GM12878 (cell line): ENCODE measurements around the gene GHITM. TPM values are rescaled to one million over a fixed set of nuclear protein-coding genes. Genes with fewer than 3 reads are reported as not detected.

Source experiments
- ATAC-seq: fragments of 200-7000 bp; cut with Tn5 transposase; 3 replicates; pipeline ENCODE4 v1.9.1; 2020; ENCODE audit warnings: mild to moderate bottlenecking, moderate library complexity
- BruUV-seq: library from RNA; stranded (reverse); fragments of 400-500 nt; replicated peaks from 2 replicates; lab custom pipeline; 2021; lab: Mats Ljungman, UMichigan
- CTCF ChIA-PET: fragments of 300-600 bp; sonication (Branson Sonifier 250); formaldehyde crosslinking; extraction: SDS; loops from one replicate; lab custom pipeline; 2021; ENCODE audit warnings: inconsistent platforms; lab: Yijun Ruan, JAX
- POLR2A ChIA-PET: fragments of 350-600 bp; formaldehyde crosslinking; extraction: SDS; loops from one replicate; lab custom pipeline; 2021; ENCODE audit warnings: inconsistent platforms; lab: Charles Lee
- RAD21 ChIA-PET: fragments of 300-600 bp; sonication (Branson Sonifier 250); formaldehyde crosslinking; loops from one replicate; lab custom pipeline; 2023; ENCODE audit warnings: antibody characterized with exemption; ENCODE audit not compliant: unreplicated experiment; lab: Charles Lee
- SMC1A ChIA-PET: fragments of 300-600 bp; sonication (Branson Sonifier 250); formaldehyde crosslinking; loops from one replicate; lab custom pipeline; 2023; ENCODE audit not compliant: unreplicated experiment, uncharacterized antibody; lab: Charles Lee
- DNase-seq: peaks from one replicate; pipeline ENCODE4 v3.0.0-alpha.2; 2011; ENCODE audit warnings: low read depth, low spot score
- FAIRE-seq: peaks from 3 replicates; lab custom pipeline; 2011; peaks lifted over from hg19 to GRCh38; lab: Jason Lieb, UNC
- H2AFZ ChIP-seq: 2 replicates; pipeline ENCODE4 v1.6.0; 2011; ENCODE audit warnings: low read depth, low read length, control low read depth; ENCODE audit not compliant: control insufficient read depth
- H3K27ac ChIP-seq: 2 replicates; pipeline ENCODE4 v1.5.1; 2011; ENCODE audit warnings: control low read depth; ENCODE audit not compliant: control insufficient read depth, insufficient read depth
- H3K27me3 ChIP-seq, 2 experiments: replicated peaks in 1 of 2; 2 replicates each; pipeline versions ENCODE4 v1.6.0 to v1.6.1; 2011; ENCODE audit warnings: low read length in 1 of 2; ENCODE audit not compliant: control insufficient read depth in 2 of 2, insufficient read depth in 2 of 2
- H3K36me3 ChIP-seq, 2 experiments: 2 replicates each; pipeline ENCODE4 v1.5.1; 2011; ENCODE audit warnings: low read length in 1 of 2; ENCODE audit not compliant: control insufficient read depth in 2 of 2, insufficient read depth in 2 of 2
- H3K4me1 ChIP-seq: 2 replicates; pipeline ENCODE4 v1.6.1; 2011; ENCODE audit warnings: mild to moderate bottlenecking, low read length, moderate library complexity, mixed read lengths; ENCODE audit not compliant: control insufficient read depth, insufficient read depth
- H3K4me2 ChIP-seq: 2 replicates; pipeline ENCODE4 v1.6.0; 2011; ENCODE audit warnings: control low read depth; ENCODE audit not compliant: control insufficient read depth, insufficient read depth
- H3K4me3 ChIP-seq: fragments of 200-600 bp; sonication (generic); 2 replicates; pipeline ENCODE4 v1.5.1; 2016
- H3K79me2 ChIP-seq: 2 replicates; pipeline ENCODE4 v1.6.0; 2011; ENCODE audit warnings: low read length; ENCODE audit not compliant: control insufficient read depth, insufficient read depth
- H3K9ac ChIP-seq: 2 replicates; pipeline ENCODE4 v1.8.0; 2011; ENCODE audit warnings: low read length, control low read depth, mixed read lengths; ENCODE audit not compliant: control insufficient read depth, insufficient read depth
- H3K9me3 ChIP-seq: replicated peaks from 3 replicates; pipeline ENCODE4 v1.5.1; 2011; ENCODE audit warnings: mild to moderate bottlenecking, low read length; ENCODE audit not compliant: control insufficient read depth, insufficient read depth
- H4K20me1 ChIP-seq: 2 replicates; pipeline ENCODE4 v1.6.0; 2011; ENCODE audit not compliant: control insufficient read depth, insufficient read depth
- BCLAF1 ChIP-seq: fragments of 450-650 bp; IDR thresholded peaks from 2 replicates; pipeline ENCODE4 v1.6.1; 2017; ENCODE audit warnings: antibody characterized with exemption, mild to moderate bottlenecking, moderate library complexity
- CEBPB ChIP-seq, 2 experiments: fragments of 150-350 bp in 1 of 2; IDR thresholded peaks; 2 replicates each; pipeline ENCODE4 v1.6.1; 2012 to 2014; ENCODE audit warnings: low read depth in 2 of 2, low read length in 2 of 2, borderline replicate concordance in 1 of 2, inconsistent platforms in 1 of 2
- HDAC6 ChIP-seq: fragments of 200-600 bp; sonication (generic); IDR thresholded peaks from one replicate; pipeline ENCODE4 v1.8.0; 2017; ENCODE audit warnings: antibody characterized with exemption; ENCODE audit not compliant: unreplicated experiment
- IRF3 ChIP-seq: fragments of 450-650 bp; IDR thresholded peaks from 2 replicates; pipeline ENCODE4 v1.6.1; 2014; ENCODE audit warnings: mild to moderate bottlenecking
- KAT2A ChIP-seq: conservative IDR thresholded peaks from 2 replicates; pipeline ENCODE4 v1.6.1; 2011; ENCODE audit warnings: low read depth, low read length; ENCODE audit not compliant: control insufficient read depth
- RCOR1 ChIP-seq: conservative IDR thresholded peaks from 2 replicates; pipeline ENCODE4 v1.6.1; 2012; ENCODE audit warnings: low read depth, low read length, improper control_type of control experiment
- RELA ChIP-seq: fragments of 450-650 bp; IDR thresholded peaks from 2 replicates; pipeline ENCODE4 v1.8.0; 2014; ENCODE audit warnings: borderline replicate concordance; ENCODE audit not compliant: partially characterized antibody
- TCF12 ChIP-seq: IDR thresholded peaks from 2 replicates; pipeline ENCODE4 v1.6.1; 2011; ENCODE audit warnings: low read depth, mild to moderate bottlenecking, low read length
- WGBS: methylation state at CpG from one replicate; pipeline ENCODE4 v1.1.6; 2016; ENCODE audit warnings: low lambda C conversion rate; ENCODE audit not compliant: insufficient replicate concordance, insufficient coverage; ENCODE audit errors: missing lambda C conversion rate; 5-methylcytosine and 5-hydroxymethylcytosine counted together
- in situ Hi-C: fragments of 300-500 bp; cut with MboI; formaldehyde crosslinking; loops from 9 replicates; pipeline ENCODE4 v1.14.3; 2018; ENCODE audit warnings: mixed read lengths
- intact Hi-C: fragments of 100-400 bp; cut with micrococcal nuclease; formaldehyde crosslinking; loops from one replicate; pipeline ENCODE4 v1.14.2; 2022; ENCODE audit not compliant: unreplicated experiment
- polyA plus RNA-seq, 11 experiments: library from polyadenylated mRNA; depleted of rRNA in 4 of 11; unstranded in 6 of 11; stranded (reverse) in 5 of 11; fragments of >200 nt; fragmentation: Nextera tagmentation in 4 of 11; fragmentation: Illumina TruSeq in 1 of 11; extraction: Ambion mirVana in 4 of 11; extraction: Trizol in 1 of 11; gene quantifications; 1 replicate in 1 of 11; 2 replicates in 10 of 11; pipeline versions ENCODE4 v1.2.1 to v1.2.3, GENCODE V29; 2011 to 2016; ENCODE audit warnings: inconsistent platforms in 2 of 11, missing spikeins in 2 of 11, low read depth in 1 of 11
- total RNA-seq, 4 experiments: library from RNA; depleted of rRNA in 3 of 4; stranded (reverse); fragments of >200 nt in 3 of 4; fragmentation: Illumina TruSeq in 1 of 4; extraction: Trizol in 1 of 4; gene quantifications; 2 replicates each; pipeline versions ENCODE4 v1.2.1 to v1.2.3, GENCODE V29; 2013 to 2021

Gene GHITM
- total and polyA plus RNA-seq, 10 of the 15 experiments (the other 5 are each of a cell fraction or from before 2014, with no cell fraction given): 120 to 501 (median 209) TPM

- H3K4me1 ChIP-seq: no peaks in the 10 kb centered on the region
Observed at GRCh38 chr10:84152769-84153168, 13.5 kb downstream of the GHITM start.

GRCh38 chr10:84155521-84155920, 16.2 kb downstream of the GHITM start:
- Histone ChIP-seq H4K20me1 (peaks cover 3% of the 10 kb centered on the region; the same call in 1 of the 2 replicates), H3K27ac (no peak overlapping the region), H3K4me2 (no peak overlapping the region), H3K27me3 (no peaks in the 10 kb centered on the region), H3K4me1 (peaks cover 7% of the 10 kb centered on the region), H2AFZ (no peak overlapping the region), H3K79me2 (peaks cover 7% of the 10 kb centered on the region), H3K36me3 (peaks cover 2 to 30% of the 10 kb centered on the region in 2 experiments), H3K9ac (no peak overlapping the region), H3K4me3 (no peak overlapping the region), H3K9me3 (no peaks in the 10 kb centered on the region)
- intact Hi-C loops: loop anchor here (10.0 kb wide), 1 partner anchor 379 kb away; no protein-coding TSS in a partner anchor
- ChIA-PET RAD21 (interaction anchor here (0.9 kb wide), 1 partner anchor 49 kb away, joined by 3 read pairs; no protein-coding TSS in a partner anchor), CTCF (interaction anchor here (0.7 to 25.5 kb wide), 4 partner anchors 9 to 112 kb away, joined by 4 to 788 read pairs (median 4); partner anchors contain the start of gene CDHR1), POLR2A (interaction anchor here (0.7 kb wide), 1 partner anchor 1172 kb away, joined by 5 read pairs; no protein-coding TSS in a partner anchor), SMC1A (interaction anchor here (1.0 to 4.5 kb wide), 2 partner anchors 7 to 50 kb away, joined by 4 to 21 read pairs; no protein-coding TSS in a partner anchor)
- in situ Hi-C loops: no loop called here
- WGBS: 89% methylated on average over 4 of the region's 4 CpGs
- BruUV-seq: no TSS peak
- ATAC-seq: no peak
- DNase-seq: no peak
- FAIRE-seq: no peak
- no peak for TF ChIP-seq RELA
- no peak for TF ChIP-seq CEBPB (IDR thresholded peaks at IDR 0.05; ENCODE audit: borderline replicate concordance in 1 of 2, low read depth in 2 of 2, low read length in 2 of 2)
- no peak for TF ChIP-seq BCLAF1
- TF ChIP-seq KAT2A: no peak

More at GRCh38 chr10:84152769-84153168, 13.5 kb downstream of the GHITM start:
- Histone ChIP-seq H4K20me1 (no peaks in the 10 kb centered on the region), H3K4me3 (no peak overlapping the region), H3K9me3 (no peaks in the 10 kb centered on the region), H3K27ac (no peak overlapping the region), H3K27me3 (no peaks in the 10 kb centered on the region), H3K36me3 (peaks cover 5 to 42% of the 10 kb centered on the region in 2 experiments), H3K9ac (no peak overlapping the region), H3K79me2 (no peaks in the 10 kb centered on the region; the same call in 1 of the 2 replicates), H2AFZ (no peak overlapping the region)
- CTCF ChIA-PET: interaction anchor here (1.9 to 25.5 kb wide), 2 partner anchors 12 to 51 kb away, joined by 4 to 788 read pairs; partner anchors contain the start of gene CDHR1
- SMC1A ChIA-PET: interaction anchor here (1.1 to 1.9 kb wide), 2 partner anchors 53 to 55 kb away, joined by 3 to 5 read pairs; no protein-coding TSS in a partner anchor
- FAIRE-seq: no peak
- BruUV-seq: no TSS peak
- POLR2A ChIA-PET: no interaction called here
- ATAC-seq: no peak
- in situ Hi-C loops: no loop called here
- DNase-seq: no peak
- no peak for TF ChIP-seq HDAC6
- TF ChIP-seq RCOR1: no peak
- no peak for TF ChIP-seq TCF12
- no peak for TF ChIP-seq IRF3
- TF ChIP-seq, all 136 proteins: peak for 0
- H3K4me2 ChIP-seq: no peak overlapping the region
- RAD21 ChIA-PET: no interaction called here
- intact Hi-C loops: loop anchor here (10.0 kb wide), 1 partner anchor 382 kb away; no protein-coding TSS in a partner anchor
